ENCODE results near the gene ALG1.

DNA sequence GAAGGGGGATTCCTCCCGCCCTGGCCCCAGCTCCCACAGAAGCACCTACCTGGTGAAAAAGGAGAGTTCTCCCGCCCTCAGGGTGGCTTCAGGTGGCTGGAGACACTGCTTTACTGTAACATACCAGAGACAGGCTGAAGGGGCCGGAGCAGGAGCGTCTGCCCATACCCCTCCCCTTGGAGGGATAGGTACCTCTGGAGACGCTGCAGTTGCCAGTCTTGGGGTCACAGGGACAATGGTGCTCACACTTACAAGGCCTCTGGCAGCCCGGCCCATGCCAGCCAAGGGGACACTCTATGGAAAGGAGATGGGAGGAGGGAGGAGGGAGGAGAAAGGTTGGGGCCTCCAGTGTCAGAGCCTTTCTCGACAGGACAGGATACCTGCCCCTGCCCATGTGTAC is 44.6 kb upstream of the ALG1 start:
- TF ChIP-seq POLR2A (IDR thresholded peaks at IDR 0.05): no peak
- no peak for TF ChIP-seq CTCF (IDR thresholded peaks at IDR 0.05)
